ENCODE results near the gene FSTL4. TPM values are rescaled to one million over a fixed set of nuclear protein-coding genes. Genes with fewer than 3 reads are reported as not detected.

Gene FSTL4
- total and polyA plus RNA-seq, 2 experiments from 2014 or later = 0.47 to 0.74 TPM

DNA sequence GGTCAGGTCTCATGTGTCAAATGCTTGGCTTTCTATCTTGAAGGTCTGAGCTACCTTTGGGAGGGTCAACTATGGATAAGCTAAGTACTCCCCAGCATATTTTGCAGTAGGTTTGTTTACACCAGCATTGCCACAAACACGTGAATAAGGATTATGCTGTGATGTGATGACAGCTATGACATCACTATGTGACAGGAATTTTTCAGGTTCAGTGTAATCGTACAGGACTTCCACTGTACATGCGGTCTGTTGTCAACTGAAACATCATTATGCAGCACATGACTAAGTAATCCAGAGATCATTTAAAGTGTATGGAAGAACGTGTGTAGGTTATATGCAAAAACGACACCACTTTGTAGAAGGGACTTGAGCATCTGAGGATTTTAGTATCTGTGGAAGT, 104.0 kb downstream of the FSTL4 start:
- no peak overlapping the region for H3K4me2 ChIP-seq
- no peaks in the 10 kb centered on the region for H3K9me3 ChIP-seq (ENCODE audit: low read depth)
- no peaks in the 10 kb centered on the region for H3K79me2 ChIP-seq
- no peak overlapping the region for H2AFZ ChIP-seq
- no peaks in the 10 kb centered on the region for H3K36me3 ChIP-seq (replicated peaks; ENCODE audit: insufficient read depth, low read depth)
- no peaks in the 10 kb centered on the region for H3K4me1 ChIP-seq (ENCODE audit: insufficient read depth)
- no peaks in the 10 kb centered on the region for H3K27me3 ChIP-seq
- DNase-seq (ENCODE audit: low spot score) = no peak
- no peaks in the 10 kb centered on the region for H4K20me1 ChIP-seq (ENCODE audit: insufficient read depth, poor library complexity, severe bottlenecking)
- no peak overlapping the region for H3K27ac ChIP-seq
- no peak overlapping the region for H3K4me3 ChIP-seq
- no peak for TF ChIP-seq EZH2phosphoT487 (IDR thresholded peaks at IDR 0.05; ENCODE audit: low read depth, severe bottlenecking, unreplicated experiment)
- TF ChIP-seq, protein P1, sequence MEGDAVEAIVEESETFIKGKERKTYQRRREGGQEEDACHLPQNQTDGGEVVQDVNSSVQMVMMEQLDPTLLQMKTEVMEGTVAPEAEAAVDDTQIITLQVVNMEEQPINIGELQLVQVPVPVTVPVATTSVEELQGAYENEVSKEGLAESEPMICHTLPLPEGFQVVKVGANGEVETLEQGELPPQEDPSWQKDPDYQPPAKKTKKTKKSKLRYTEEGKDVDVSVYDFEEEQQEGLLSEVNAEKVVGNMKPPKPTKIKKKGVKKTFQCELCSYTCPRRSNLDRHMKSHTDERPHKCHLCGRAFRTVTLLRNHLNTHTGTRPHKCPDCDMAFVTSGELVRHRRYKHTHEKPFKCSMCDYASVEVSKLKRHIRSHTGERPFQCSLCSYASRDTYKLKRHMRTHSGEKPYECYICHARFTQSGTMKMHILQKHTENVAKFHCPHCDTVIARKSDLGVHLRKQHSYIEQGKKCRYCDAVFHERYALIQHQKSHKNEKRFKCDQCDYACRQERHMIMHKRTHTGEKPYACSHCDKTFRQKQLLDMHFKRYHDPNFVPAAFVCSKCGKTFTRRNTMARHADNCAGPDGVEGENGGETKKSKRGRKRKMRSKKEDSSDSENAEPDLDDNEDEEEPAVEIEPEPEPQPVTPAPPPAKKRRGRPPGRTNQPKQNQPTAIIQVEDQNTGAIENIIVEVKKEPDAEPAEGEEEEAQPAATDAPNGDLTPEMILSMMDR (IDR thresholded peaks at IDR 0.05; ENCODE audit: poor library complexity) = no peak
- no peak for TF ChIP-seq EZH2 (IDR thresholded peaks at IDR 0.05; ENCODE audit: borderline replicate concordance)
- 72% methylated on average over 5 of the region's 5 CpGs for WGBS (ENCODE audit: low lambda C conversion rate, missing lambda C conversion rate)
- no peaks in the 10 kb centered on the region for H3K9me2 ChIP-seq (replicated peaks; ENCODE audit: insufficient read depth)

DNA sequence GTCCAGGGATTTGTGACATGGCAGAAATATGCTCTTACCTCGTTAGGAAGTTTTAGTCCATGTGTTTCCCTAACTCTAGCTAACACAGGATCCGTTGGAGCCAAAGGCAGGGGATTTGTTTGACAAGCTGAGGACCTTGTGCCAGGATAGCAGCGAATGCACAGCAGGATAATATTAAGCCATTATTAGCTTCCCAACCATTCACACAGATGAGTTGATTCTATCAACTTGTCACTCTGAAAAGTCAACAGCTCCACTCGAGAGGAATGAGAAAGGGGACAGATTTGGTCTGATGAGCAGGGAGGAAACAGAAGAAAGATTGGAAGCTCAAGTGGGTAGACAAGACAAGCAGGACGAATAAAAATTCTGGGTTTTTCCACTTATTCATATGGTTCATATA, 106.2 kb downstream of the FSTL4 start:
- 67% methylated on average over 5 of the region's 5 CpGs for WGBS (ENCODE audit: low lambda C conversion rate, missing lambda C conversion rate)
- TF ChIP-seq EZH2 (IDR thresholded peaks at IDR 0.05; ENCODE audit: borderline replicate concordance) (no peak), EZH2phosphoT487 (IDR thresholded peaks at IDR 0.05; ENCODE audit: low read depth, severe bottlenecking, unreplicated experiment) (no peak)
- TF ChIP-seq, protein P1 (IDR thresholded peaks at IDR 0.05; ENCODE audit: poor library complexity) = no peak
- H3K4me1 ChIP-seq (ENCODE audit: insufficient read depth) = no peaks in the 10 kb centered on the region
- no peak overlapping the region for H3K4me2 ChIP-seq
- H3K79me2 ChIP-seq = no peaks in the 10 kb centered on the region
- H3K36me3 ChIP-seq (replicated peaks; ENCODE audit: insufficient read depth, low read depth) = no peaks in the 10 kb centered on the region
- no peaks in the 10 kb centered on the region for H3K9me3 ChIP-seq (ENCODE audit: low read depth)
- DNase-seq (ENCODE audit: low spot score) = no peak
- no peak overlapping the region for H2AFZ ChIP-seq
- H3K4me3 ChIP-seq = no peak overlapping the region
- H3K27ac ChIP-seq = no peak overlapping the region
- H4K20me1 ChIP-seq (ENCODE audit: insufficient read depth, poor library complexity, severe bottlenecking) = no peaks in the 10 kb centered on the region
- no peaks in the 10 kb centered on the region for H3K9me2 ChIP-seq (replicated peaks; ENCODE audit: insufficient read depth)
- no peaks in the 10 kb centered on the region for H3K27me3 ChIP-seq

DNA sequence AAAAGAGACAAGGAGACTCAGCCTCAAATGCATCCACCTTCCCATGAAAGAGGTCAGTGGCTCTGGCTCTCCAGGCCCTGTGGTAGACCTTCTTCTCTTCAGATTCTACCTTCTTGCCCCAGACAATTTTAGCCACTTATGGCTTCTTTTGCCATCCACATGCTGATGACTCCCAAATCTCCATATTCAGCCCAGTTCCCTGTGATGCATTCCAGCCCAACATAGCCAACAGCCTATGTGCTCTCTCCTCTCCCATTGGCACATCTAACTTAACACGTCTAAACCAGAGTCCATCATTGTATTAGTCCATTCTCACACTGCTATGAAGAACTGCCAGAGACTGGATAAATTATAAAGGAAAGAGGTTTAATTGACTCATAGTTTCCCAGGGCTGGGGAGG, 108.8 kb downstream of the FSTL4 start:
- no peak for DNase-seq (ENCODE audit: low spot score)
- Histone ChIP-seq H3K9me3 (ENCODE audit: low read depth) (no peaks in the 10 kb centered on the region), H3K36me3 (replicated peaks; ENCODE audit: insufficient read depth, low read depth) (no peaks in the 10 kb centered on the region), H3K9me2 (replicated peaks; ENCODE audit: insufficient read depth) (no peaks in the 10 kb centered on the region), H4K20me1 (ENCODE audit: insufficient read depth, poor library complexity, severe bottlenecking) (no peaks in the 10 kb centered on the region), H3K4me1 (ENCODE audit: insufficient read depth) (peaks cover 4% of the 10 kb centered on the region), H3K27me3 (no peaks in the 10 kb centered on the region), H3K79me2 (no peaks in the 10 kb centered on the region), H3K4me3 (no peak overlapping the region), H3K4me2 (no peak overlapping the region), H2AFZ (no peak overlapping the region), H3K27ac (no peak overlapping the region)
- WGBS (ENCODE audit: low lambda C conversion rate, missing lambda C conversion rate) = 100% methylated on average over 1 of the region's 1 CpG
- no peak for TF ChIP-seq EZH2phosphoT487 (IDR thresholded peaks at IDR 0.05; ENCODE audit: low read depth, severe bottlenecking, unreplicated experiment)
- TF ChIP-seq, protein P1 (IDR thresholded peaks at IDR 0.05; ENCODE audit: poor library complexity) = no peak
- TF ChIP-seq EZH2 (IDR thresholded peaks at IDR 0.05; ENCODE audit: borderline replicate concordance) = no peak

DNA sequence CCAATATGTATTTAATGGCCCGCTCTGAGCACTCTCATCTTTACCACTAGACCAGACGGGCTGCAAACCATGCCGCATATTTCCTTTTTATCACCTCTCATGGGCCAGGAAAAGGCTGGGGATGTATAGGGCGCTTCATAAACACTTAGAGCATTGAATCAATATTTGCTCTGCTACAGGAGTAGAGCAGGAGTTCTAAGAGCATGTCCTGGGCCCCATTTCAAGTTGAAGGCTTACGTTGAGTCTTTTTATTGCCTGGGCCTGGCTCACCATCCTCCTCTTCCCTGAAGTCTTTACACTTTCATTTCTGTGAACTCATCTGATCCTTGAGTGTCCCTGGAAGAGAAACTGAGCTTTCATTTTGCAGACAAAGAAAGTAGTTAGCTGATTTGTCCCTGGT, 112.4 kb downstream of the FSTL4 start:
- Histone ChIP-seq H3K9me2 (replicated peaks; ENCODE audit: insufficient read depth) (no peaks in the 10 kb centered on the region), H3K4me3 (no peak overlapping the region), H3K27ac (no peak overlapping the region), H3K79me2 (no peaks in the 10 kb centered on the region), H3K4me1 (ENCODE audit: insufficient read depth) (peaks cover 4% of the 10 kb centered on the region), H4K20me1 (ENCODE audit: insufficient read depth, poor library complexity, severe bottlenecking) (no peaks in the 10 kb centered on the region), H3K4me2 (no peak overlapping the region), H3K27me3 (no peaks in the 10 kb centered on the region), H2AFZ (no peak overlapping the region), H3K9me3 (ENCODE audit: low read depth) (no peaks in the 10 kb centered on the region), H3K36me3 (replicated peaks; ENCODE audit: insufficient read depth, low read depth) (no peaks in the 10 kb centered on the region)
- peak; percentile 57 for DNase-seq (ENCODE audit: low spot score)
- TF ChIP-seq EZH2phosphoT487 (IDR thresholded peaks at IDR 0.05; ENCODE audit: low read depth, severe bottlenecking, unreplicated experiment) (no peak), EZH2 (IDR thresholded peaks at IDR 0.05; ENCODE audit: borderline replicate concordance) (no peak)
- TF ChIP-seq, protein P1 (IDR thresholded peaks at IDR 0.05; ENCODE audit: poor library complexity) = no peak
- 60% methylated on average over 5 of the region's 5 CpGs for WGBS (ENCODE audit: low lambda C conversion rate, missing lambda C conversion rate)
